ENCODE measurements around the gene ZNF106.

The ZNF106 gene

DNA sequence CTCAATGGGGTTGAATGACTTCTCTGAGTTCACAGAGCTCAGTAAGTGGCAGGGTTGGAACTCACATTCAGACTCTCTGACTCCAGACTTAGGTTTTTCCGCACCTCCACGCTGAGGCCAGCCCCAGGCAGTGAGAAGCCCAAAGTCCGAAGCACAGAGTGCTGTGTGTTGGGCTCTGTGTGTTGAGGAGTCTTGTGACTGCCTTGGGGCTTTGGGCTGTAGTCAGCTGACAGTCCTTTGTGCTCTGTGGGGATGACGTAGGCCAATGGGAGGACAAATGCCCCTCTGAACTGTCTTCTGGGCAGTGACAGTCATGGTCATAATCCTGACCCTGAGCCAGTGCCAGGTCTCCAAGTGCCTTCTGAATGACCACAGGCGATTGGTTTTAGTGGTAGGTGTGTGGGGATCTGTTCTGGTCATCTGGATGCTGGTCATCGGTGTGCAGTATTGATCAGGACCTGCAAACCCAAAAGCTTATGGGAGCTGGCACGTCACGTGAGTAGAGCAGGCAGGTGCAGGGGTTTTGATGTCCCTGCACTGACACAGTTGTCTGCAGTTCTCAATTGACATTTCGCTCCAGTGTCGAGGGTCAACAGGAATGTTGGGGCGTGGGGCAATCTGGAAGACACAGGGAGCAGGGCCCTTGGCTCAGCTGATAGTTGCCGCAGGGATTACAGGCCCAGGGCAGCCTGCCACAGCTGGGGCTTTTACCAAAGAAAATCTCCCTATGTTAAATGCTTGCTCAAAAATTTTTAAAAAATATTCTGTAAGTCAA is 86.3 kb downstream of the ZNF106 start:
- no peak for DNase-seq

DNA sequence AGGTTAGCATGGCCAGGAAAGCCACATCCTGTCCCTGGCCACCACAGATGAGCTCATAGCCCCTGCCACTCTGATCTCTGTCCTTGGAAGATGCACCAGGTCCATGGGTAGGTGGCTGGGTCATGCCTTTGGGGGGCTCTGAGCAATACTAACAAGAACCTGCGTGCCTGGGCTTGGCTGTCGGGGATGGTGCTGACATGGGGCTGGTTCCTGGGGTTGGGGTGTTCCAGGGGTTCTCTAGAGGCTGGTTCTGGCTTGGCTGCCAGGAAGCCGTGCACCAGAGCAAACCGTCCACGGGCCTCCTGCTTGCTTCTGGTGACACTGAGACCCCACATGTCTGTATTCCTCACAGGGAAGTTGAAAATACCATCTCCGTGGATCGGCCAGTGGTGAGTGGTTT is 87.6 kb downstream of the ZNF106 start:
- no peak for DNase-seq

DNA sequence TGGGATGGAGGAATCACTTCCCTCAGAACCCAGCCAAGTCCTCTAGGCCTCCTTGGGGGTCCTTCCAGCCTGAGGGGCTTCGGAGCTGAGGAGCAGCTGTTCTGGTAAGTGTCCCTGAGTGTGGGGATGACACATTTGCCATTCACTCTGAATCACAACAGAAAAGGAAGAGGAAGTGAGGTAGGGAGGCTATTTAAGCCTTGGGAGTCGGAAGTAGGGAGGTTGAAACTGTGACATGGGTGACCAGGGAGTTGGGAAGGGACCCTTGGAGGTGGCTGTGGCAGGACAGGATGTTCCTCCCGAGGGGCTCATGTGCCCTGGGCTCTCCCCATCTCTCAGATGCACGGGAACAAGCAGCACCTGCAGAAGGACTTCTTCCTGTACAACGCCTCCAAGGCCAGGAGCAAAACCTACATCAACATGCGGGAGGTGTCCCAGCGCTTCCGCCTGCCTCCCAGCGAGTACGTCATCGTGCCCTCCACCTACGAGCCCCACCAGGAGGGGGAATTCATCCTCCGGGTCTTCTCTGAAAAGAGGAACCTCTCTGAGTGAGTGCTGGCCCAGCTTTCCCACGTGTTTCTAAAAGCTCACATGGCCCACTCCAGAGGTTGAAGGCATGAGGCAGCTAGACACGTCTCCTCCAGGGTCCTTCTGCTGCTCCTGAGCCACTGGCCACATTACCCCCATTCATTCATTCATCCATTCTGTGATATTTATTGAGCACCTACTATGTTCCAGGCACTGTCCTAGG is 88.3 kb downstream of the ZNF106 start:
- DNase-seq, result no peak

DNA sequence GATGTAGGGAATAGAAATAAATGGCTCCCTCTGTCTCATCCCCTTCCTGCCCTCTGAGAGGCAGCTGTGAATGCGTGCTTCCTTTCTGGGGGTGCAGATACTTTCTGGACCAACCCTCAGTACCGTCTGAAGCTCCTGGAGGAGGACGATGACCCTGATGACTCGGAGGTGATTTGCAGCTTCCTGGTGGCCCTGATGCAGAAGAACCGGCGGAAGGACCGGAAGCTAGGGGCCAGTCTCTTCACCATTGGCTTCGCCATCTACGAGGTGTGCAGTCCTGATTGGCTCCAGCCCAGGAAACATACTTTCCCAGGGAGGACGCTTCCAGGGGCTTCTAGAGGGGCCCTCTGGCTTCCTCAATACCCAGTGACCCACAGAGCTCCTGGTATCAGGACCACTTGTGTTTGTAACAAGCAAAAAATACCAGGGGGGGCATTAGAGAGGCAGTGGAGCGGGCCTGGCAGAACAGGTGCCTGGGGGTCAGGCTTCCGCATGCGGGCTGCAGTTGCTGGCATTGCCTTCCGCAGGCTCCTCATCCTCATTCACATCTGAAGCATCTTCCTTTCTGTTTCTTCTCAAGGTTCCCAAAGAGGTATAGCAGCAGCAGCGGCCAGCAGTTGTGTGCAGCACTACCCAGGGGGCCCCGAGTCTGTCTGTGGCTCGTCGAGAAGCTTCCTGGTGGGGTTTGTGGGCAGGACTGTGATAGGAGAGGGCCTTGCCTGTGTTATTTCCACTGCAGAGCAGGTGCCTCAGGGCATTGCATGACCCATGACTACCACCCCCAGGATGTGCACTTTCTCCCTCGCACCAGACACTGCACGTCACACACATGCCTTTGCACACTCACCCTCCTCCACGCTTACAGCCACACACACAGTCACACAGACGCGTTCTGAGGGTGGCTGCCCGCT is 89.1 kb downstream of the ZNF106 start:
- DNase-seq, result no peak

DNA sequence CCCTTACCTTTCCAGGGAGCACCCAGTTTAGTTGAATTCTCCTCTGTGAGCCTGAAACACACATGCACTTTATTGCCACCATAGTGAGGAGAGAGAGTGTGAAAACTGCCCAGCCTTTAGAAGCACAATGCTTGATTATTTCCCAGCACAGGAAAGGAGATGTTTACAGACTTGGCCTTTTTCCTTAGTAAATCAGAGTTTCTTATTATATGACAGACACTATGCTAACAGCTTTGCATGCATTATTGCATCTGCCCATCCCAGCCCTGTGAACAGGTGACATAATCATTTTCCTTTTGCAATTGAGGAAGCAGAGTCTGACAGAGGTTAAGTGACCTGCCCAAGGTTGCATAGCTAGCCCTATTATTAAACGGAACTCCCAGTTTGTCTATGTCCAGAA is 95.1 kb downstream of the ZNF106 start:
- DNase-seq, result no peak

DNA sequence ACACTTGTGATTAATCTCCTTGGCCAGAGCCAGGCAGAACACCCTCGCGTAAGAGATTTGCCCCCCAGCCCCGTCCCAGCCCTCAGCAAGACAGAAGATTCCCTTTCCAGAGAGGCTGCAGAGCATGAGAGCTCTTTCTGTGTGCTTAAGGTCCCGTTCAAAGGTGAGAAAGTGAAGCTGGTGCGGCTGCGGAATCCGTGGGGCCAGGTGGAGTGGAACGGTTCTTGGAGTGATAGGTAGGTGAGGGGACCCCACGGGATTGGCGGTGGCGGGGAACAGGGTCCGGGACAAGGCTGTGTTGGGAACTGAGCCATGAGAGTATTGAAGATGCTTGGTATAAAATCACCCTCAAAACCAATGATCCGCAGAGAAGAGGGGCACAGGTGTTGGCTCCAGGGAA is 96.8 kb downstream of the ZNF106 start:
- DNase-seq, result no peak

DNA sequence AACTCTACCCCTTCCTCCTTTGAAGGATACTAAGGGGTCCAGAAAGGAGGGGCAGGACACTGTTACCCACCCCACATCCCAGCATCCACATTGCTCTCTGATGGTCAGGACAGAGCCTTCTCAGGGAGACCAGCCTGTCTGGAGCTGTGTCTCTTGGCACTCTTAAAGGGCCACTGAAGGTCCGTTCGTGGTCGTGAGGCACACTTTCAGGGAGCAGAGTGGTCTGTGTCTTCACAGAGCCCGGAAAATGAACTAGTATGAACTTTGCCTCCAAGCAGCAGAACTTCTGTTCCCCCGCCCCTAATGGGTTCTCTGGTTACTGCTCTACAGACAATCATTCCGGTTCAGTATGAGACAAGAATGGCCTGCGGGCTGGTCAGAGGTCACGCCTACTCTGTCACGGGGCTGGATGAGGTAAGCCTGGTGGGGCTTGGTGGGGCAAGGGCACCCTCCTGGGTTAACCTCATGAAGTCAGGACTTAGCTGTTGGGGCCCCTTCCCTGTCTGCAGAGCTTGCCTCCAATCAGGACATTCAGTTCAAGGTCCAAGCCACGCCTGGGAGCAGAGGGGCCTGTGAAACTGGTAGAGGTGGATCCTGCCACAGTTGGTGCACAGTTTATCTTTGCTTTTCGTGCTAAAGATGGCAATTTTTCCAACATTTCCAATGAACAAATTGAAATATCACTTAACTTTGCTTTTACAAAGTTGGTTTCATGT is 98.5 kb downstream of the ZNF106 start:
- no peak for DNase-seq

DNA sequence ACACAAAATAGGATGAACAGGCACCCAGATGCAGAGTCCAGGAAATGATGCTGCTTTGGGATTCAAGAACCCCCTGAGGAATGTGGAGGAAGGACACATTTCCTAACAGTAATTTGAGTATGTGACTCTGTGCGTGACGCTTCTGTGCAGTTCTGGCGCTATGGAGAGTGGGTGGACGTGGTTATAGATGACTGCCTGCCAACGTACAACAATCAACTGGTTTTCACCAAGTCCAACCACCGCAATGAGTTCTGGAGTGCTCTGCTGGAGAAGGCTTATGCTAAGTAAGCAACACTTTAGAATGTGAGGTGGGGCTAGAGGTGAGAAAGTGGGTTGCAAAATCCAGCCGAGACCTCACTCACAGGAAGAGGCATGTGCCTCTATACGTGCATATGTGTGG is 103.3 kb downstream of the ZNF106 start:
- no peak for DNase-seq

DNA sequence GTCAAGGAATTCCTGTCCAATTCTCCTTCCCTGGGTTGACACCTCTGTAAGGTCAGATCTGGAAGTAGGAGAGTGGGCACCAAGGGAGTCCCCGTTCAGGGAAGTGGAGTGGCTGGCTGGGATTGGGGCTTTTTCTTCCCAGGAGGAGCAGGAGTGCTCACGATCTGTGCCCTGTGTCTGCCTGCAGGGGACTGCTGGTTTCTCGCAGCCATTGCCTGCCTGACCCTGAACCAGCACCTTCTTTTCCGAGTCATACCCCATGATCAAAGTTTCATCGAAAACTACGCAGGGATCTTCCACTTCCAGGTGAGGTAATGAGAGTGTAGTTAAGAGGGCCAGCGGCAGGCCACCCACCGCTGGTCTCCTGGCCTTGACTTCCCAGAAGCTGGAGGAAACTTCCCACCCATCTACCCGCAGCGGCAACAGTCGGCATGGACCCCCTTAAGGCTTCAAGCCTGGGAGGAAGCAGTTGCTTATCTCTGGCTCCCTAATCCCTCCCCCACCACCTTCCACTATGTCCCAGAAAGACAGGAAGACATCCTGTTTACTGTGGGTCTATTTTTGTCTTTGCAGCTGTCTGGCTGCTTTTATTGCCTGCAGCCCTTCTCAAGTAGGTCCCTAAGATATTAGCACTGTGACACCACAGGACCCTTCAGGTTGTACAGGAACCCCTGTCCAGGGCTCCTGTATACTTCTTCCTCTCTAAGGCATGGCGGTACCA is 104.8 kb downstream of the ZNF106 start:
- DNase-seq, result no peak

DNA sequence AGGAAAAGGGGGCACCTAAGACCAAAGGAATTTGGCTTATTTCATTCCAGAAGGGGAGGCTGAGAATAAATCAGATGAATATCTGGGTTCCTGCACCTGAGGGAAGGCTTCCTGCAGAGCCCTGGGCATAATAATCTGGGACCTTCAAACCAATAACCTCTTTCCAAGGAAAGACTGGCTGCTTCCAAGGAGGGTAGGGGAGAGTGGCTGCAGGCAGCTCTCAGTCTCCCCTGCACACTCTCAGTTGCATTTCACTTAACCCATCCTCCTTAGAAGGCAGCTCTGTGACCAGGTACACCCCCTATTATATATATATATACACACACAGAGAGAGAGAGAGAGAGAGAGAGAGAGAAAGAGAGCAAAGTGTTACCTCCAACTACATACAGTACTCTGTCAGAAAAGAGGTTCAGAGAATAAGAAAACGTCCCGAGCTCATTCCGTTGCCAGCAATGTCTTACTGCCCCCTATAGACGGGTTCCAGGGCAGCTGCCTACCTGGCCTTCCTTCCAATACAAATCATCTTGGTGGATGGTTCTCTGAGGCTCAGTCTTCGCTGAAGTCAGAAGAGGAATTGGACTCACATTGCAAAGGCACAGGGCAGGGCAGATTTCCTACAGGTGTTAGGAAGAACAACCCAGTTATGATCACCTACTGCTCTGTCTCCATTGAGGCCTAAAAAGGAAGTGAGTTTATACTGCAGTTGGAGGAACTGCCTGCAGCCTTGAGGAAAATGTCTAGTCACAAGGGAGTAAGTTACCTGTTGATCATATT is 105.5 kb downstream of the ZNF106 start:
- DNase-seq, result peak; percentile 8

DNA sequence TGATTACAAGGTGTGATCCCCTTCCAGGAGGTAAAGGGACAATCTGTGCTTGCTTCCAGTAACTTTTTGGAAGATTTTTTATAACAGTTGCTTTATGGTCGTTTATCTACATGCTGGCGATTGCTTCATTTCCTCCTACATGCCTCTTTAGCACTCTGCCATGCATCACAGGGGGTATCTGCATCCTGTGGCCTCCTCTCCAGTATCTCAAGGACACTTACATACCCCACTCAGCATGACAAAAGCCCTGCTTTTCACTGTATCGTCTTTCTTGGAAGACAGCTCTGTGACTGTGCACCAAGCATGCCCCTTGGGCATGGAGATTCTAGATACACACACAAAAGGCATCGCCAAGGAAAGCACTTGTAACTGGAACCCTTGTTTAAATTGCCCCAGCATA is 106.3 kb downstream of the ZNF106 start:
- no peak for DNase-seq

DNA sequence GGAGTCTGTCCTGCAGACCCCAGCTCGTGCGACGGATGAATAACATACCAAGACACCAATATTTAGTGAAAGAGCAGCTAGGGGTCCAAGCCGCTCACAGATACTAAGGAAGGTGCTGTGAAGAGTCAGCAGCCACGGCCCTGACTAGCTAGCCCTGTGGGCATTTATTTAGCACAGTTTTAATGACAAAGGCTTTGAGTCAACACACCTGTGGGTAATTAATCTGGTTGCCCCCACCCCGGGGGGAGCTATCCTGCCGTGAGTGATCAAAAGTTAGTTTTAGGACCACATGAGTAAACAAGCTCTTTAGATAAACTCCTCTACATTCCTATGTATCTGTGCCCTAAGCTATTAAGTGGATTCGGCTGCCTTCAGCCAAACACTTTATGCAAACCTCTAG is 112.9 kb downstream of the ZNF106 start:
- no peak for DNase-seq

DNA sequence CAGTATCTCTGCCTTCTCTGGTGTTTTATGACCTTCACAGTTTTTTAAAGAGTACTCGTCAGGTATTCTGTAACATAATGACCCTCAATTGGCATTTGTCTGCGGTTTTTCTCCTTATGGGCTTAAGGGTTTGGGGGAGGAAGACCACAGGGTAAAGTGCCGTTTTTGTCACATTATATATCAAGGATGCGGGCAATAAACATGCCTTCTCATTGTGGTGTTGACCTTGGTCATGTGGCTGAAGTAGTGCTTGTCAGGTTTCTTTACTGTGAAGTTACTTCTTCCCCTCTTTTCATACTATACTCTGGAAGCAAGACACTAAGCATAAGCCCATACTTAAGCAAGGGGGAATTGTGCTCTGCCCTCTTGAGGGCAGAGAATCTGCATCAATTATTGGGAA is 115.0 kb downstream of the ZNF106 start:
- no peak for DNase-seq

DNA sequence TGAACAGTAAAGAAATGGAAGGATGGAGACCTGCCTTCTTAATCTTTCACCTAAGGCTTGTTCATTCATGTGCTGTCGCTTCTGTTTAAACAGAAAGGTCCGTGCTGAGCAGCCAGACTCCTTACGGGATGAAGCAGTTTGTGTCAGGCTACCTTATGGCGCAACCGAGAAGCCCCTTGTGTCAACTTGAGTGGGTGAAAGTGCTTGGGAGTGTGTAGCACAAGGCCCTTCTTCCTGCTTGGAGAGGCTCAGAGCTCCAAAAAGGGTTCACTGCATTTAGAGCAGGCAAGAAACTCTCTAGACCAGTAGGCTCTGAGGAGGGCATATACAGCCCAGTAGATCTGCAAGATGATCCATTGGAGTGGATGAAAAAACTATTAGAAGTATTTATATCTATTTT is 115.7 kb downstream of the ZNF106 start:
- DNase-seq, result no peak

DNA sequence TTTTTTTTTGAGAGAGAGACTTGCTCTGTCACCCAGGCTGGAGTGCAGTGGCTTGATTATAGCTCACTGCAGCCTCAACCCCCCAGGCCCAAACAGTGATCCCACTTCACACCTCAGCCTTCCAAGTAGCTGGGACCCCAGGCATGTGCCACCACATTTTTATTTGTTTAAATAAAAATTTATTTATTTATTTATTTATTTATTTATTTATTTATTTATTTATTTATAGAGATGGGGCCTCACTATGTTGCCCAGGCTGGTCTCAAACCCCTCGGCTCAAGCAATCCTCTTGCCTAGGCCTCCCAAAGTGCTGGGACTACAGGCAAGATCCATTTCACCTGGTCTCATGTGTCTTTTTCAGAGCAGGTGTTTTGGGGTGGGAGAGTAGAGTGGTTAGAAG is 116.1 kb downstream of the ZNF106 start:
- DNase-seq, result no peak

DNA sequence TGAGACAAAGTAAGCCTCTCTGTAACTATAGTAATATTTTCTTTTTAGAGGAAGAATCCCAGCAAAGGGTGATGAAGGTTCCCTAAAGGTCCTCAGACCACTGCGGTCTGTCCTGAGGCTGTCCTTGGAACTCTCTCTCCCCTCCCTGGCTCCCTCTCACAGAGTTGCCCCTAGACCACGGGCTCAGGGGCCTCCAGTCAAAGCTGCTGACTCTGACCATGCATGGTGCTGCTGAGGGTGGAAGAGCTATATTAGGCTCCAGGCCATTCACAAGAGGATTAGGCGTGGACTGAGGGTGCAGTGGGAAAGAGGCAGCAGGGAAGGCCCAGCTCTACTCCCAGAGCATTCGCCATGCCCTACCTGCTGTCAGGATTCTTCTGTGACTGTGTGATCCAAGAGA is 117.0 kb downstream of the ZNF106 start:
- no peak for DNase-seq

DNA sequence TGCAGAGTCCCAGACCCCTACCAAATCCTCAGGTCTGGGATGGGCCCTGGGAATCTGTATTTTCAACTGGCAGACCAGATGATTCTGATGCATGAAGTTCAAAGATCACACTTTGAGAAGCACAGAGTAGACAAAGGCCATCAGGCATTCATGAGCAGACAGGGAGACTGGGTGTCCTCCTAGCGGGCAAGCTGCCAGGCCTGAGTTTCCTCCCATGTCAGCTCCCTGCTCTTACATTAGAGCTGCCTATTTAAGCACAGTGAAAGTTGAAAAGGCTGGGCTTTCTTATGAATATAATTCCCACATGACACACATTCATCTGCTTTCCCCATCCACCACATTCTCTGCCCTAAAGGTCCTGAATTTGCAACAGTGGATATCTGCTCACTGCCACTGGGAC is 117.7 kb downstream of the ZNF106 start:
- no peak for DNase-seq

DNA sequence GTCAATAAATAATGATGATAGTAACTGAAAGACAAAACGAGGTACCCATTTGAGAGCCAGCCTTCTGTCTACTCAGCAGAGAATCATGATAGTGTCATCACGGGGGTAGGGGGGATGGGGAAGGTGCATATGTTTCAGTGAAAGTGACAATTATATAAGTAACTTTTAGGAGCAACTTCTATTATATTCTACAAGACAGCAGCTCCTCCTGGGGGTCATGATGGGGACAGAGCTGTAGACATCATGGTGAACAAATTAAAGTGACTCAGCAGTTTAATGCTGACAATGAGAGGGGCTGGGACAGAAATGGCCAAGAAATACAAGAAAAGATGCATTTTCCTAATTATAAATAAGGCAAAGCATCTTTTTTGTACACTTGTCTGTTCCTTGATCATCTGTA is 119.8 kb downstream of the ZNF106 start:
- DNase-seq, result no peak

DNA sequence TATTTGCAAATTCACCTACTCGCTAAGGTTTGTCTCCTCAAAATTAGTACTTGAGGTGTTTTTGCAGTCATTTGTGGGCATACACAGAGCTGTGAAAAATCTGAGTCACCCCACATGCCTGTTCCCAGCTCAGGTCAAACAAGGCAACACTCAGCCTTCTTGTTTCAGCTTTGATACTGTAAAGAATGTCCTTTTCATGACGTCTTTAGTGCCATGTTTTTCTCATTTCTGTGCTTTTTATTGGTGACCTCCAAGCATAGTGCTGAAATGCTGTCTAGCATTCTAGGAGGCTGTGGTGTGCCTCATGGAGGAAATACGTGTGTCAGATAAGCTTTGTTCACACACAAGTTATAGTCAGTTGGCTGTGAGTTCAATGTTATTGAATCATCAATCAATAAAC is 122.8 kb downstream of the ZNF106 start:
- no peak for DNase-seq

DNA sequence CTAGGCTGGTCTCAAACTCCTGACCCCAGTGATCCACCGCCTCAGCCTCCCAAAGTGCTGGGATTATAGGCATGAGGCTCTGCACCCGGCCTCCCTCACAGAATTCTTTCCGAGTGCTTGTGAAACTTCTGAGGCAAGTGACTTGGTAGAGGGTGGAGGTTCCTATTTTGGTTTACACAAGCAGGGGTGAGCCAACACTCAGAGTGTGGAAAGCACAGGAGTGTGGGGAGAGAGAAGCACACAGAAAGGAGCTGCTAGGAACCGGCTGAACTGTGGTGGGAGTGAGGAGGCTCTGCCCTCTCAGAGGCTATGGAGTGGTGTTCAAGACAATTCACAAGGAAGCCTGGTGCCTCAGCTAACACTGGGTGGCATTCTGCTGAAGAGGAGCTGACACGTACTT is 123.9 kb downstream of the ZNF106 start:
- DNase-seq, result no peak

DNA sequence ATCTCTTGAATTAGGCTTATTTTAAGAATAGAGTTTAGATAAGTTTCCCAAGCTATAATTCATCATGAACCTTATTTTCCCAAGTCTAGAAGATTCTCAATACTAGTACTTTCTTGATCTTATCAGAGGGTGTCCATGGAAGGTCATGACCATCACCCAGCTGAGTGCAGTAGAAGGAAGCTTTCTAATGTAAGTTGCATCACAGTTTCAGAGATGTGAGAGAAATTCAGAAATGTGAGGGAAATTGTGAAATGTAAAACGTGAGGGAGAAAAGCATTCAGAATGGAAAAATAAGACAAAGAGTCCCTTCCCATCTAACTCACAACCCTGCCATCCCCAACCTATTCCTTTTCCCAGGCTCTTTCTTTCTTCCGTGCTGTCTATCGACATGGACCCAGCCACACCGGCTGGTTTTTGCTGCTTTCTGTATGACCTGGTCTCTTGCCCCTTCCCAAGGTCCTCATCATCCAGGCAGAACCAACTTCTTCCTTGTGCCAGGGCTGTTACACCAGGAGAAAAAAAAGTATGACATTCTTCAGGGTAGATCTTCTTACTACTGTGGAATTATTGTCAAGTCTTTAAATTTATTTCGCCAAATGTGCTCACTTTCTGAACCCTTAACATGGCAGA is 124.9 kb downstream of the ZNF106 start:
- DNase-seq, result no peak
